ENCODE measurements around the gene PMIS2. TPM values are rescaled to one million over a fixed set of nuclear protein-coding genes. Genes with fewer than 3 reads are reported as not detected.

PMIS2 gene
- total RNA-seq, 1 donor from 2014 or later = not detected

DNA sequence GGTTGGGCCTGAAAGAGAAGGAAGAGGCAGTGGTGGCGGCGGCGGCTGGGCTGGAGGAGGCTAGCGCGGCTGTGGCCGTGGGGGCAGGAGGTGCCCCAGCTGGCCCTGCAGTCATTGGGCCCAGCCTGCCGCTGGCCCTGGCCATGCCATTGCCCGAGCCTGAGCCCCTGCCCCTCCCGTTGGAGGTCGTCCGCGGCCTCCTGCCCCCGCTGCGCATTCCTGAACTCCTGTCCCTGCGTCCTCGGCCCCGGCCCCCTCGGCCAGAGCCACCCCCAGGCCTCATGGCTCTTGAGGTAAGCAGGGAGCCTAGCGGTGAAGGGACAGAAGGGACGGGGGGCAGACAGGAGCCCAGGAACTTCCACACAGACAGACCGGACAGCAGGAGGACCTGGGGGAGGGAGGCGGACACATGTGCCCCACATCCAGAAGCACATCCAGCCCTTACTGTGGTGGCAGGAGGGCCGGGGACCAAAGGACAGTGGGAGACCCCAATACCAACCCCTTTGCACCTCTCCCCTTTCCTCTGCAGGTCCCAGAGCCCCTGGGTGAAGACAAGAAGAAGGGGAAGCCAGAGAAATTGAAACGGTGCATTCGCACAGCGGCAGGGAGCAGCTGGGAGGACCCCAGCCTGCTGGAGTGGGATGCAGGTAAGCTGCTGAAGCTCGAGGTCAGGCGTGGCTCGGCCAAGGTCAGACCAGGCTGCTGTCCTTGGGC is 47.9 kb downstream of the PMIS2 start:
- Mint-ChIP-seq H3K9me3 (ENCODE audit: unreplicated experiment) (no peaks in the 10 kb centered on the region), H3K27ac (ENCODE audit: unreplicated experiment) (no peak overlapping the region), H3K4me1 (ENCODE audit: unreplicated experiment) (peaks cover 5% of the 10 kb centered on the region), H3K27me3 (ENCODE audit: unreplicated experiment) (peaks cover 7% of the 10 kb centered on the region), H3K4me3 (ENCODE audit: unreplicated experiment) (no peak overlapping the region), H3K36me3 (ENCODE audit: low read depth, unreplicated experiment) (peaks cover 39% of the 10 kb centered on the region)
- no peak for DNase-seq (ENCODE audit: low spot score)
- TF ChIP-seq, protein P1, sequence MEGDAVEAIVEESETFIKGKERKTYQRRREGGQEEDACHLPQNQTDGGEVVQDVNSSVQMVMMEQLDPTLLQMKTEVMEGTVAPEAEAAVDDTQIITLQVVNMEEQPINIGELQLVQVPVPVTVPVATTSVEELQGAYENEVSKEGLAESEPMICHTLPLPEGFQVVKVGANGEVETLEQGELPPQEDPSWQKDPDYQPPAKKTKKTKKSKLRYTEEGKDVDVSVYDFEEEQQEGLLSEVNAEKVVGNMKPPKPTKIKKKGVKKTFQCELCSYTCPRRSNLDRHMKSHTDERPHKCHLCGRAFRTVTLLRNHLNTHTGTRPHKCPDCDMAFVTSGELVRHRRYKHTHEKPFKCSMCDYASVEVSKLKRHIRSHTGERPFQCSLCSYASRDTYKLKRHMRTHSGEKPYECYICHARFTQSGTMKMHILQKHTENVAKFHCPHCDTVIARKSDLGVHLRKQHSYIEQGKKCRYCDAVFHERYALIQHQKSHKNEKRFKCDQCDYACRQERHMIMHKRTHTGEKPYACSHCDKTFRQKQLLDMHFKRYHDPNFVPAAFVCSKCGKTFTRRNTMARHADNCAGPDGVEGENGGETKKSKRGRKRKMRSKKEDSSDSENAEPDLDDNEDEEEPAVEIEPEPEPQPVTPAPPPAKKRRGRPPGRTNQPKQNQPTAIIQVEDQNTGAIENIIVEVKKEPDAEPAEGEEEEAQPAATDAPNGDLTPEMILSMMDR (IDR thresholded peaks at IDR 0.05; ENCODE audit: unreplicated experiment) = no peak

DNA sequence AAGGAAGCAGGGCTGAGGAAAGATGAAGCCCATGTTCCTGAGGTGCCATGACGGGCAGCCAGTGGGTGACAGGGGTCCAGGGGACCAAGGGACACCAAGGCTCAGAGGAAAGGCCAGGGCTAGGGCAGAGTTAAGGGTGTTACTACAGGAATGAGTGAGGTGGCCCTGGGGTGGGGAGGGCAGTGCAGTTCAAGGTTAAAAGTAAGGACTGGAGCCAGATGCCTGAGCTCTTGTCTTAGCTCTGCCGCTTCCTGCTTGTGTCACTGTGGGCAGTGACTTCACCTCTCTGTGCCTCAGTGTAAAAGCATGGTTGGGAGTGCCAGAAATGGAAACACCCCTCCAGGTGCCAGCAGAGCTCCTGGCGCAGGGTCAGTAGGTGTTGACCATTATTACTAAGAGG is 50.7 kb downstream of the PMIS2 start:
- TF ChIP-seq, protein P1 (IDR thresholded peaks at IDR 0.05; ENCODE audit: unreplicated experiment) = no peak
- peaks cover 26% of the 10 kb centered on the region for H3K36me3 Mint-ChIP-seq (ENCODE audit: low read depth, unreplicated experiment)
- peaks cover 5% of the 10 kb centered on the region for H3K27me3 Mint-ChIP-seq (ENCODE audit: unreplicated experiment)
- no peaks in the 10 kb centered on the region for H3K9me3 Mint-ChIP-seq (ENCODE audit: unreplicated experiment)
- no peak overlapping the region for H3K4me3 Mint-ChIP-seq (ENCODE audit: unreplicated experiment)
- H3K4me1 Mint-ChIP-seq (ENCODE audit: unreplicated experiment) = peaks cover 12% of the 10 kb centered on the region
- no peak for DNase-seq (ENCODE audit: low spot score)
- no peak overlapping the region for H3K27ac Mint-ChIP-seq (ENCODE audit: unreplicated experiment)

Other genes starting within 250 kb of the PMIS2 start
- not detected for gene FFAR1, start 238.3 kb upstream of the PMIS2 start, total RNA-seq (ENCODE audit: unreplicated experiment)
- gene FFAR3, start 227.7 kb upstream of the PMIS2 start, total RNA-seq (ENCODE audit: unreplicated experiment) = not detected
- not detected for gene GPR42, start 215.1 kb upstream of the PMIS2 start, total RNA-seq (ENCODE audit: unreplicated experiment)
- gene FFAR2, start 137.9 kb upstream of the PMIS2 start, total RNA-seq (ENCODE audit: unreplicated experiment) = 0.46 TPM
- gene KRTDAP, start 95.7 kb upstream of the PMIS2 start, total RNA-seq (ENCODE audit: unreplicated experiment) = not detected
- 56.9 TPM for gene DMKN, start 72.5 kb upstream of the PMIS2 start, total RNA-seq (ENCODE audit: unreplicated experiment)
- 0.18 TPM for gene SBSN, start 57.9 kb upstream of the PMIS2 start, total RNA-seq (ENCODE audit: unreplicated experiment)
- not detected for gene GAPDHS, start 52.7 kb upstream of the PMIS2 start, total RNA-seq (ENCODE audit: unreplicated experiment)
- 62.0 TPM for gene TMEM147, start 40.5 kb upstream of the PMIS2 start, total RNA-seq (ENCODE audit: unreplicated experiment)
- gene ATP4A, start 22.5 kb upstream of the PMIS2 start, total RNA-seq (ENCODE audit: unreplicated experiment) = not detected
- 30.2 TPM for gene HAUS5, start 26.6 kb downstream of the PMIS2 start, total RNA-seq (ENCODE audit: unreplicated experiment)
- 116 TPM for gene RBM42, start 42.9 kb downstream of the PMIS2 start, total RNA-seq (ENCODE audit: unreplicated experiment)
- gene ETV2, start 55.6 kb downstream of the PMIS2 start, total RNA-seq (ENCODE audit: unreplicated experiment) = 1,894 TPM
- gene COX6B1, start 62.1 kb downstream of the PMIS2 start, total RNA-seq (ENCODE audit: unreplicated experiment) = 428 TPM
- gene UPK1A, start 80.3 kb downstream of the PMIS2 start, total RNA-seq (ENCODE audit: unreplicated experiment) = not detected
- gene ZBTB32, start 118.4 kb downstream of the PMIS2 start, total RNA-seq (ENCODE audit: unreplicated experiment) = not detected
- gene KMT2B, start 131.8 kb downstream of the PMIS2 start, total RNA-seq (ENCODE audit: unreplicated experiment) = 51.7 TPM
- gene IGFLR1, start 156.3 kb downstream of the PMIS2 start, total RNA-seq (ENCODE audit: unreplicated experiment) = 3.2 TPM
- gene U2AF1L4, start 159.2 kb downstream of the PMIS2 start, total RNA-seq (ENCODE audit: unreplicated experiment) = 12.0 TPM
- 99.0 TPM for gene PSENEN, start 159.5 kb downstream of the PMIS2 start, total RNA-seq (ENCODE audit: unreplicated experiment)
- gene LIN37, start 162.4 kb downstream of the PMIS2 start, total RNA-seq (ENCODE audit: unreplicated experiment) = 9.0 TPM
- not detected for gene HSPB6, start 170.9 kb downstream of the PMIS2 start, total RNA-seq (ENCODE audit: unreplicated experiment)
- gene PROSER3, start 172.0 kb downstream of the PMIS2 start, total RNA-seq (ENCODE audit: unreplicated experiment) = 15.0 TPM
- 8.5 TPM for gene ARHGAP33, start 189.4 kb downstream of the PMIS2 start, total RNA-seq (ENCODE audit: unreplicated experiment)
- gene PRODH2, start 226.7 kb downstream of the PMIS2 start, total RNA-seq (ENCODE audit: unreplicated experiment) = not detected

Data from endothelial cell (in vitro differentiated cells).